A673 (cell line): ENCODE results near the gene MUS81. TPM values are rescaled to one million over a fixed set of nuclear protein-coding genes. Genes with fewer than 3 reads are reported as not detected.

Experiments
- BruUV-seq: library from RNA; stranded (reverse); fragments of 400-500 nt; replicated peaks from 2 replicates; lab custom pipeline; 2021; lab: Mats Ljungman, UMichigan
- CTCF ChIA-PET: fragments of 300-600 bp; sonication (Branson Sonifier 250); formaldehyde crosslinking; loops from one replicate; lab custom pipeline; 2022; ENCODE audit warnings: antibody characterized with exemption; lab: Charles Lee
- POLR2A ChIA-PET: fragments of 300-600 bp; sonication (Branson Sonifier 250); formaldehyde crosslinking; loops from one replicate; lab custom pipeline; 2022; ENCODE audit warnings: antibody characterized with exemption; ENCODE audit not compliant: low non-redundant PET; lab: Charles Lee
- DNase-seq: peaks from one replicate; pipeline ENCODE4 v3.0.0-alpha.2; 2015; ENCODE audit warnings: low spot score
- H3K27ac ChIP-seq: fragments of 200-600 bp; sonication (generic); 2 replicates; pipeline ENCODE4 v1.5.1; 2016; ENCODE audit warnings: mixed run types, low read depth, mild to moderate bottlenecking, mixed read lengths, antibody characterized with exemption, low read length; ENCODE audit not compliant: poor library complexity, severe bottlenecking
- H3K27me3 ChIP-seq: fragments of 200-600 bp; sonication (generic); replicated peaks from 2 replicates; pipeline ENCODE4 v1.6.1; 2017; ENCODE audit warnings: mixed run types, low read depth, mild to moderate bottlenecking, mixed read lengths, antibody characterized with exemption, low read length; ENCODE audit not compliant: insufficient read depth, poor library complexity
- H3K36me3 ChIP-seq: fragments of 200-600 bp; sonication (generic); 2 replicates; pipeline ENCODE4 v1.6.1; 2016; ENCODE audit warnings: mixed run types, mild to moderate bottlenecking, mixed read lengths, antibody characterized with exemption, low read length; ENCODE audit not compliant: insufficient read depth, poor library complexity, severe bottlenecking
- H3K4me1 ChIP-seq: fragments of 200-600 bp; sonication (generic); 2 replicates; pipeline ENCODE4 v1.6.1; 2017; ENCODE audit warnings: mixed run types, mild to moderate bottlenecking, mixed read lengths, antibody characterized with exemption, low read length; ENCODE audit not compliant: insufficient read depth, poor library complexity, severe bottlenecking
- H3K4me3 ChIP-seq: fragments of 200-600 bp; sonication (generic); 2 replicates; pipeline ENCODE4 v1.5.1; 2016; ENCODE audit warnings: low read depth, mixed run types, mild to moderate bottlenecking, mixed read lengths, low read length; ENCODE audit not compliant: poor library complexity, severe bottlenecking
- H3K9me3 ChIP-seq: fragments of 200-600 bp; sonication (generic); 2 replicates; pipeline ENCODE4 v1.6.1; 2016; ENCODE audit warnings: mixed run types, low read depth, mild to moderate bottlenecking, mixed read lengths, antibody characterized with exemption, low read length; ENCODE audit not compliant: poor library complexity, severe bottlenecking
- EZH2 ChIP-seq: fragments of 200-600 bp; sonication (generic); IDR thresholded peaks from 2 replicates; pipeline ENCODE4 v1.6.1; 2017; ENCODE audit warnings: borderline replicate concordance, low read depth, mild to moderate bottlenecking, mixed read lengths, antibody characterized with exemption, low read length; ENCODE audit not compliant: poor library complexity, severe bottlenecking
- intact Hi-C: fragments of 100-400 bp; cut with micrococcal nuclease; formaldehyde crosslinking; loops from one replicate; pipeline ENCODE4 v1.10.0; 2022; ENCODE audit not compliant: unreplicated experiment
- total RNA-seq: library from RNA; stranded (reverse); gene quantifications from 2 replicates; pipeline ENCODE4 v1.2.3, GENCODE V29; 2021
- TF ChIP-seq, protein P1 (sequence below): fragments of 300-800, 200-600 bp; sonication (generic); conservative IDR thresholded peaks from 2 replicates; pipeline ENCODE4 v1.5.1; 2017; ENCODE audit warnings: low read depth, mild to moderate bottlenecking, antibody characterized with exemption, low read length, moderate library complexity, mixed read lengths

The MUS81 gene
- total RNA-seq, 1 experiment from 2014 or later, result 77.4 TPM

GRCh38 chr11:65862191-65862735 lies 2.0 kb downstream of the MUS81 start:
- Histone ChIP-seq H3K4me3 (no peak overlapping the region), H3K36me3 (peaks cover 54% of the 10 kb centered on the region), H3K9me3 (no peaks in the 10 kb centered on the region), H3K4me1 (peaks cover 19% of the 10 kb centered on the region), H3K27ac (no peak overlapping the region), H3K27me3 (no peaks in the 10 kb centered on the region)
- DNase-seq, result no peak
- BruUV-seq, result no TSS peak
- ChIA-PET CTCF (no interaction called here), POLR2A (no interaction called here)
- intact Hi-C loops, result no loop called here
- TF ChIP-seq EZH2, result no peak
- TF ChIP-seq, protein P1, sequence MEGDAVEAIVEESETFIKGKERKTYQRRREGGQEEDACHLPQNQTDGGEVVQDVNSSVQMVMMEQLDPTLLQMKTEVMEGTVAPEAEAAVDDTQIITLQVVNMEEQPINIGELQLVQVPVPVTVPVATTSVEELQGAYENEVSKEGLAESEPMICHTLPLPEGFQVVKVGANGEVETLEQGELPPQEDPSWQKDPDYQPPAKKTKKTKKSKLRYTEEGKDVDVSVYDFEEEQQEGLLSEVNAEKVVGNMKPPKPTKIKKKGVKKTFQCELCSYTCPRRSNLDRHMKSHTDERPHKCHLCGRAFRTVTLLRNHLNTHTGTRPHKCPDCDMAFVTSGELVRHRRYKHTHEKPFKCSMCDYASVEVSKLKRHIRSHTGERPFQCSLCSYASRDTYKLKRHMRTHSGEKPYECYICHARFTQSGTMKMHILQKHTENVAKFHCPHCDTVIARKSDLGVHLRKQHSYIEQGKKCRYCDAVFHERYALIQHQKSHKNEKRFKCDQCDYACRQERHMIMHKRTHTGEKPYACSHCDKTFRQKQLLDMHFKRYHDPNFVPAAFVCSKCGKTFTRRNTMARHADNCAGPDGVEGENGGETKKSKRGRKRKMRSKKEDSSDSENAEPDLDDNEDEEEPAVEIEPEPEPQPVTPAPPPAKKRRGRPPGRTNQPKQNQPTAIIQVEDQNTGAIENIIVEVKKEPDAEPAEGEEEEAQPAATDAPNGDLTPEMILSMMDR, result no peak

DNA sequence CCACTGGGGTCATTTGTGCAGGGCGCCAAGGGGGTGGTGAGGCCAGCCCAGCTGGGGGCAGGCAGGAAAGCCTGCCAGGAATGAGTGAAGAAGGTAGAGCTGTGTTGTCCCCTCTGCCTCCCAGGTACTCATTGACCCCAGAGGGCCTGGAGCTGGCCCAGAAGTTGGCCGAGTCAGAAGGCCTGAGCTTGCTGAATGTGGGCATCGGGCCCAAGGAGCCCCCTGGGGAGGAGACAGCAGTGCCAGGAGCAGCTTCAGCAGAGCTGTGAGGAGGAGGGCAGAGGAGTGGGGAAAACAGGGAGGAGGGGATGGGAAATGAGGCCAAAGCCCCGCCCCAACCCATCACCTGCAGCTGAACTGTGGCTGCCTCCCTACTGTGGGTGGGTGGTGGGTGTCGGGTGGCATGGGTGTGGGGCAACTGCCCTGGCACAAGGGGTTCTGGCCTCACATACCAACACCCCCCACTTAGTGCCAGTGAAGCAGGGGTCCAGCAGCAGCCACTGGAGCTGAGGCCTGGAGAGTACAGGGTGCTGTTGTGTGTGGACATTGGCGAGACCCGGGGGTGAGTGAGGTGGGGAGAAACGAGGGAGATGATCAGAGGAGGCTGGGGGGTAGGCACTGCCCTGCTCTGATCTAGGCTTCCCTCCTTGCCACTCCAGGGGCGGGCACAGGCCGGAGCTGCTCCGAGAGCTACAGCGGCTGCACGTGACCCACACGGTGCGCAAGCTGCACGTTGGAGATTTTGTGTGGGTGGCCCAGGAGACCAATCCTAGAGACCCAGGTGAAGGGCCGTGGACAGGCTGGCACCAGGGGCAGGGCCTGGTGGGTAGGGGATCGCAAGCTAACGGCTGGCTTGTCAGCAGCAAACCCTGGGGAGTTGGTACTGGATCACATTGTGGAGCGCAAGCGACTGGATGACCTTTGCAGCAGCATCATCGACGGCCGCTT lies 3.0 kb downstream of the MUS81 start:
- no peak overlapping the region for H3K27ac ChIP-seq
- peaks cover 22% of the 10 kb centered on the region for H3K4me1 ChIP-seq
- peaks cover 63% of the 10 kb centered on the region for H3K36me3 ChIP-seq
- POLR2A ChIA-PET, result no interaction called here
- no TSS peak for BruUV-seq
- H3K27me3 ChIP-seq, result no peaks in the 10 kb centered on the region
- H3K4me3 ChIP-seq, result no peak overlapping the region
- intact Hi-C loops, result no loop called here
- CTCF ChIA-PET, result no interaction called here
- TF ChIP-seq, protein P1, result no peak
- TF ChIP-seq EZH2, result no peak
- no peaks in the 10 kb centered on the region for H3K9me3 ChIP-seq
- peak; percentile 2 for DNase-seq

DNA sequence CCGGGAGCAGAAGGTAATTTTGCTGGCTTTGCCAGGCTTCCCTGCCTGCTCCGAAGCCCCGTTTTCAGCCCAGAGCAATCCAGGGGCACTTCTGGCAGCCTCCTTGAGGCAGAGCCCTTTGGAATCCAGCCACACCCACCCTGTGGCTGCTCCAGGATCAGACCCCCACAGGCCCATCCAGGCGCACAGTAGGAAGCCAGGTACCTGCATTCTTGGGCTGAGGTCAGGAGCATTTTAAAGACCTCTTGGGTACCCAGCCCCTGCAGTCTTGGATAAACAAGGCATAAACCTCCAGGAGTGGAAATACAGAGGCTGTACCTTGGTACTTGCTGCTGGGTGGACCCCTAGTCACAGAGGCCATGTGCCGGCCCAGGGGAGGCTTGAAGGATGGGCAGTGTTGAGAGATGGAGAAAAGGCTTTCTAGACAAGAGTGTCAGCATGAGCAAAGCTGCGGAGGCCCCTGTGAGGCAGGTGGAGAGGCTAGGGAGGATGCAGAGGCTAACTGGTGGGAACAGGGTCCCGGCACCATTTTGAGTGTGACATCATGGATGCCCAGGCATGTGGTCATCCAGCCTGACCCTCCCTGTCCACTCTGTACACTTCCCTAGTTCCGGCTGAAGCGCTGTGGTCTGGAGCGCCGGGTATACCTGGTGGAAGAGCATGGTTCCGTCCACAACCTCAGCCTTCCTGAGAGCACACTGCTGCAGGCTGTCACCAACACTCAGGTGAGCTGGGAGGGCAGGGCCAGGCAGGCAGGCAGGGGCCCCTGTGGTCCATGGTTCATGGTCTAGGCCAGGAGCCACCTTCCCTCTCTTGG lies 3.9 kb downstream of the MUS81 start:
- DNase-seq, result peak; percentile 1

More for the DNA sequence above, 3.9 kb downstream of the MUS81 start:
- CTCF ChIA-PET, result no interaction called here
- POLR2A ChIA-PET, result no interaction called here
- no peak for TF ChIP-seq EZH2
- TF ChIP-seq, protein P1, result no peak
- H3K36me3 ChIP-seq, result peaks cover 63% of the 10 kb centered on the region
- intact Hi-C loops, result no loop called here
- no peaks in the 10 kb centered on the region for H3K27me3 ChIP-seq
- H3K4me1 ChIP-seq, result peaks cover 22% of the 10 kb centered on the region
- no peaks in the 10 kb centered on the region for H3K9me3 ChIP-seq
- BruUV-seq, result no TSS peak
- no peak overlapping the region for H3K27ac ChIP-seq
- H3K4me3 ChIP-seq, result no peak overlapping the region
